SK-N-SH treated with all-trans-retinoic acid at 6 μM for 48 hours (cell line): ENCODE data around the gene TICAM1.
A peak's percentile ranks its signal among the peaks of the same experiment; 100 is the strongest.

Experiments
- ISL1 ChIP-seq: fragments of 250-450 bp; sonication (Bioruptor Pico); IDR thresholded peaks from 2 replicates; pipeline ENCODE4 v2.1.2; 2022; ENCODE audit warnings: mild to moderate bottlenecking, moderate library complexity
- PATZ1 ChIP-seq: fragments of 250-450 bp; sonication (Bioruptor Pico); IDR thresholded peaks from 2 replicates; pipeline ENCODE4 v1.8.0; 2020; ENCODE audit warnings: mild to moderate bottlenecking, moderate library complexity, borderline replicate concordance
- POU6F1 ChIP-seq: fragments of 250-450 bp; sonication (Bioruptor Pico); IDR thresholded peaks from 2 replicates; pipeline ENCODE4 v1.8.0; 2021; ENCODE audit warnings: low read depth, mild to moderate bottlenecking, moderate library complexity, borderline replicate concordance
- RARB ChIP-seq: fragments of 250-450 bp; sonication (Bioruptor Pico); IDR thresholded peaks from 2 replicates; pipeline ENCODE4 v1.8.0; 2021; ENCODE audit warnings: mild to moderate bottlenecking, moderate library complexity
- SNAI2 ChIP-seq: fragments of 250-450 bp; sonication (Bioruptor Pico); IDR thresholded peaks from 2 replicates; pipeline ENCODE4 v1.5.0; 2020; ENCODE audit warnings: mild to moderate bottlenecking, moderate library complexity
- TOX ChIP-seq: fragments of 250-450 bp; sonication (Bioruptor Pico); IDR thresholded peaks from 2 replicates; pipeline ENCODE4 v1.8.0; 2021; ENCODE audit warnings: mild to moderate bottlenecking, moderate library complexity, borderline replicate concordance
- ZFP3 ChIP-seq: fragments of 250-450 bp; sonication (Bioruptor Pico); IDR thresholded peaks from 2 replicates; pipeline ENCODE4 v1.5.0; 2020; ENCODE audit warnings: mild to moderate bottlenecking, moderate library complexity
- ZFP30 ChIP-seq: fragments of 450-650 bp; formaldehyde crosslinking; IDR thresholded peaks from 2 replicates; pipeline ENCODE4 v1.5.0; 2022; ENCODE audit warnings: mild to moderate bottlenecking, moderate library complexity
- ZNF565 ChIP-seq: fragments of 450-650 bp; formaldehyde crosslinking; conservative IDR thresholded peaks from 2 replicates; pipeline ENCODE4 v1.5.0; 2020; ENCODE audit warnings: low read depth, mild to moderate bottlenecking, moderate library complexity

GRCh38 chr19:4768934-4769777, 62.4 kb downstream of the TICAM1 start:
- TF ChIP-seq PATZ1 (CRISPR knock-in tag) (peak; percentile 65; the same call in 1 of the 2 replicates), ZFP3 (CRISPR knock-in tag) (peak; percentile 96), TOX (peak; percentile 93), POU6F1 (CRISPR knock-in tag) (peak; percentile 96; the same call in 1 of the 2 replicates), ZNF565 (CRISPR knock-in tag) (peak; percentile 98), ZFP30 (CRISPR knock-in tag) (peak; percentile 77), SNAI2 (CRISPR knock-in tag) (peak; percentile 100), ISL1 (CRISPR knock-in tag) (peak; percentile 89), RARB (CRISPR knock-in tag) (peak; percentile 87; the same call in 1 of the 2 replicates)
